Activated naive CD4-positive, alpha-beta T cell treated with anti-CD3 and anti-CD28 coated beads, Interleukin-2, amount 10 ng/mL, durations not matched to agents 7 days and 5 days (primary cell): Measurements from ENCODE around the gene SMTNL1.

Source experiments
- CTCF ChIA-PET: fragments of 350-600 bp; sonication (Branson Sonifier 250); formaldehyde crosslinking; loops from one replicate; lab custom pipeline; 2021; ENCODE audit warnings: antibody characterized with exemption; lab: Charles Lee
- DNase-seq: peaks from one replicate; pipeline ENCODE4 v3.0.0-alpha.2; 2020
- H3K27ac Mint-ChIP-seq: one replicate; pipeline ENCODE4 v1.8.0; 2021; ENCODE audit warnings: mild to moderate bottlenecking, moderate library complexity, mixed read lengths
- H3K27me3 Mint-ChIP-seq: one replicate; pipeline ENCODE4 v1.8.0; 2021; ENCODE audit warnings: mild to moderate bottlenecking, mixed read lengths
- H3K36me3 Mint-ChIP-seq: one replicate; pipeline ENCODE4 v1.8.0; 2021; ENCODE audit warnings: mixed read lengths
- H3K4me1 Mint-ChIP-seq: one replicate; pipeline ENCODE4 v1.8.0; 2021; ENCODE audit warnings: mixed read lengths
- H3K4me3 Mint-ChIP-seq: one replicate; pipeline ENCODE4 v1.8.0; 2021; ENCODE audit warnings: mild to moderate bottlenecking, moderate library complexity, mixed read lengths
- H3K9me3 Mint-ChIP-seq: one replicate; pipeline ENCODE4 v1.8.0; 2021; ENCODE audit warnings: mixed read lengths

The SMTNL1 gene

GRCh38 chr11:57597916-57598830, 60.8 kb downstream of the SMTNL1 start:
- CTCF ChIA-PET, result interaction anchor here (1.7 kb wide), 1 partner anchor 138 kb away, joined by 3 read pairs; no protein-coding TSS in a partner anchor
- no peak for DNase-seq
- H3K27me3 Mint-ChIP-seq, result peaks cover 71% of the 10 kb centered on the region

GRCh38 chr11:57598831-57599155, 61.4 kb downstream of the SMTNL1 start:
- H3K4me1 Mint-ChIP-seq, result no peaks in the 10 kb centered on the region
- peaks cover 66% of the 10 kb centered on the region for H3K27me3 Mint-ChIP-seq
- H3K36me3 Mint-ChIP-seq, result no peaks in the 10 kb centered on the region
- DNase-seq, result no peak
- H3K27ac Mint-ChIP-seq, result no peak overlapping the region
- no peak overlapping the region for H3K4me3 Mint-ChIP-seq
- H3K9me3 Mint-ChIP-seq, result no peaks in the 10 kb centered on the region
- CTCF ChIA-PET, result interaction anchor here (1.7 kb wide), 2 partner anchors 31 to 139 kb away, joined by 3 to 4 read pairs; partner anchors contain the start of gene UBE2L6

More at GRCh38 chr11:57597916-57598830, 60.8 kb downstream of the SMTNL1 start:
- H3K27ac Mint-ChIP-seq, result no peak overlapping the region
- no peaks in the 10 kb centered on the region for H3K36me3 Mint-ChIP-seq
- no peaks in the 10 kb centered on the region for H3K4me1 Mint-ChIP-seq
- H3K9me3 Mint-ChIP-seq, result no peaks in the 10 kb centered on the region
- no peak overlapping the region for H3K4me3 Mint-ChIP-seq

DNA sequence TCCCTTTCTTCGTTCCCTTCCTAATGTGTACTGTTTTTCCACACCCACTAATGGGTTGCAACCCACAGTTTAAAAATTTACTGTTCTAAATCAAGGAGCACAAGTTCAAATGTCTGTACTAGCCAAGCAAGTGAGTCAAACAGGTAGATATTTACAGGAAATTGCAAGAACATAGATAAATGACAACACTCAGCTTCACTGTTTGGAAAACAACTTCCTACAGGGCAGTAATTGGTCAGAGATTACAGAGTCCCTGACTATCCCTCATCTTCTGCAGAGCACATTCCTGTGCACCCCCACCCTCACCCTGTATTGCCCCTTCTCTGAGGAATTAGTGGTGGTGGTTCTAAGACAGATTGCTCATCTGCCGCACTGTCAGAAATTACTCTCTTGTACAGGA, 62.0 kb downstream of the SMTNL1 start:
- no peak for DNase-seq
- CTCF ChIA-PET, result interaction anchor here (1.7 kb wide), 2 partner anchors 31 to 140 kb away, joined by 3 to 4 read pairs; partner anchors contain the start of gene UBE2L6
- Mint-ChIP-seq H3K36me3 (no peaks in the 10 kb centered on the region), H3K4me1 (peaks cover 2% of the 10 kb centered on the region), H3K27me3 (peaks cover 60% of the 10 kb centered on the region), H3K4me3 (no peak overlapping the region), H3K9me3 (no peaks in the 10 kb centered on the region), H3K27ac (no peak overlapping the region)
